GM10248 (cell line): Measurements from ENCODE around the gene RSL24D1.
A peak's percentile ranks its signal among the peaks of the same experiment; 100 is the strongest.

Experiments
- CTCF ChIA-PET: fragments of 300-600 bp; sonication (Branson Sonifier 250); formaldehyde crosslinking; extraction: SDS; loops from one replicate; lab custom pipeline; 2021; ENCODE audit warnings: antibody characterized with exemption; lab: Yijun Ruan, JAX
- POLR2A ChIA-PET: fragments of 350-650 bp; sonication (Branson Sonifier 250); formaldehyde crosslinking; extraction: SDS; loops from one replicate; lab custom pipeline; 2020; ENCODE audit warnings: antibody characterized with exemption; lab: Yijun Ruan, JAX
- DNase-seq: peaks from one replicate; pipeline ENCODE4 v3.0.0; 2012; ENCODE audit errors: extremely low spot score
- CTCF ChIP-seq: IDR thresholded peaks from 2 replicates; pipeline ENCODE4 v1.5.1; 2012; ENCODE audit warnings: mild to moderate bottlenecking, low read depth; ENCODE audit errors: extremely low read depth, missing control alignments, control extremely low read depth

Gene RSL24D1

GRCh38 chr15:55196458-55197361 is at the start of gene RSL24D1:
Gene RSL24D1, minus strand, starts transcription at chr15:55196941. Its CDS starts 51 bp downstream, at chr15:55196890.
- ChIA-PET CTCF (interaction anchor here (0.7 to 2.4 kb wide), 11 partner anchors 11 to 243 kb away, joined by 3 to 10 read pairs (median 6); partner anchors contain the start of genes CCPG1 and PIERCE2), POLR2A (interaction anchor here (0.6 kb wide), 1 partner anchor 123 kb away, joined by 3 read pairs; the partner anchor contains the start of genes PIGB and PIGBOS1)
- TF ChIP-seq CTCF, result peak; percentile 15
- DNase-seq, result peak; percentile 94

GRCh38 chr15:55245059-55245458 is 48.3 kb upstream of the RSL24D1 start:
- TF ChIP-seq CTCF, result no peak
- ChIA-PET CTCF (interaction anchor here (1.0 to 1.3 kb wide), 2 partner anchors 12 to 28 kb away, joined by 3 to 4 read pairs; no protein-coding TSS in a partner anchor), POLR2A (no interaction called here)
- DNase-seq, result no peak

- DNase-seq, result no peak
- CTCF ChIA-PET, result no interaction called here
- no peak for TF ChIP-seq CTCF
- POLR2A ChIA-PET, result no interaction called here
Observed at GRCh38 chr15:55241891-55242290, 45.1 kb upstream of the RSL24D1 start.

- ChIA-PET POLR2A (no interaction called here), CTCF (interaction anchor here (1.0 to 1.4 kb wide), 2 partner anchors 12 to 25 kb away, joined by 4 to 5 read pairs; no protein-coding TSS in a partner anchor)
- DNase-seq, result no peak
Observed at GRCh38 chr15:55241186-55241585, 44.4 kb upstream of the RSL24D1 start.

GRCh38 chr15:55240125-55240760 is 43.5 kb upstream of the RSL24D1 start:
- POLR2A ChIA-PET, result no interaction called here
- CTCF ChIA-PET, result interaction anchor here (0.6 to 1.6 kb wide), 5 partner anchors 11 to 25 kb away, joined by 3 to 5 read pairs (median 4); no protein-coding TSS in a partner anchor
- DNase-seq, result no peak
- no peak for TF ChIP-seq CTCF

More at GRCh38 chr15:55241186-55241585, 44.4 kb upstream of the RSL24D1 start:
- TF ChIP-seq CTCF, result no peak
